ENCODE data around the gene LRRC37B. TPM values are rescaled to one million over a fixed set of nuclear protein-coding genes. Genes with fewer than 3 reads are reported as not detected.

Gene LRRC37B
- total RNA-seq, 1 experiment from 2014 or later: 19.1 TPM

- no peak for DNase-seq
- Histone ChIP-seq H3K9me3 (ENCODE audit: control insufficient read depth, low read depth, low read length) (no peaks in the 10 kb centered on the region), H3K9ac (ENCODE audit: extremely low read depth, insufficient read length, low read length) (no peak overlapping the region), H2BK5ac (ENCODE audit: insufficient read length, low read length) (no peak overlapping the region), H3K27me3 (ENCODE audit: insufficient read depth, low read length) (no peaks in the 10 kb centered on the region), H2BK12ac (ENCODE audit: insufficient read length, low read depth, low read length) (no peak overlapping the region), H3K4me1 (ENCODE audit: insufficient read depth, low read length) (peaks cover 9% of the 10 kb centered on the region; the same call in 1 of the 2 replicates), H3K4ac (ENCODE audit: low read depth, low read length) (no peak overlapping the region), H4K8ac (replicated peaks; ENCODE audit: insufficient read length, low read depth, low read length) (no peak overlapping the region), H4K20me1 (ENCODE audit: control insufficient read depth, insufficient read depth, insufficient read length) (no peaks in the 10 kb centered on the region), H3K14ac (ENCODE audit: insufficient read depth, low read length) (no peak overlapping the region; the same call in 1 of the 2 replicates), H2BK120ac (ENCODE audit: low read depth, low read length, poor library complexity, severe bottlenecking) (no peak overlapping the region), H3K56ac (ENCODE audit: insufficient read length, low read depth, low read length) (no peak overlapping the region), H2BK15ac (ENCODE audit: low read depth, low read length) (no peak overlapping the region), H3K23ac (ENCODE audit: insufficient read length, low read depth, low read length) (no peak overlapping the region), H3K4me2 (ENCODE audit: insufficient read depth, insufficient read length, low read length) (no peak overlapping the region), H2AFZ (ENCODE audit: low read length) (no peak overlapping the region), H2BK20ac (ENCODE audit: low read depth, low read length, poor library complexity, severe bottlenecking) (no peak overlapping the region), H4K91ac (ENCODE audit: insufficient read length, low read depth, low read length) (no peak overlapping the region), H3T11ph (ENCODE audit: low read length) (no peak overlapping the region), H2AK5ac (ENCODE audit: insufficient read length, low read length) (no peak overlapping the region), H4K5ac (ENCODE audit: insufficient read length, low read depth, low read length) (no peak overlapping the region), H3K18ac (ENCODE audit: insufficient read length, low read depth, low read length) (no peak overlapping the region), H3K79me2 (ENCODE audit: insufficient read depth, low read length) (no peaks in the 10 kb centered on the region), H3K79me1 (ENCODE audit: insufficient read depth, low read depth, low read length, poor library complexity, severe bottlenecking) (no peaks in the 10 kb centered on the region), H3K23me2 (ENCODE audit: insufficient read length, low read depth, low read length, poor library complexity, severe bottlenecking) (no peaks in the 10 kb centered on the region), H3K27ac (ENCODE audit: insufficient read length, low read depth, low read length) (no peak overlapping the region)
- Mint-ChIP-seq H3K27me3 (ENCODE audit: low read depth) (no peaks in the 10 kb centered on the region; the same call in 1 of the 2 replicates), H3K9me3 (no peaks in the 10 kb centered on the region), H3K27ac (no peak overlapping the region), H3K36me3 (ENCODE audit: insufficient read depth in 1 of 3, low read depth in 3 of 3) (no peaks in the 10 kb centered on the region; a peak in 1 of 7 replicates), H3K4me1 (peaks cover 31 to 37% of the 10 kb centered on the region in 2 experiments), H3K4me3 (no peak overlapping the region)
- no CpG with 5 or more reads among the region's 5 CpGs for WGBS (ENCODE audit: extremely low coverage, insufficient read length, low lambda C conversion rate)
- TF ChIP-seq, protein P1, sequence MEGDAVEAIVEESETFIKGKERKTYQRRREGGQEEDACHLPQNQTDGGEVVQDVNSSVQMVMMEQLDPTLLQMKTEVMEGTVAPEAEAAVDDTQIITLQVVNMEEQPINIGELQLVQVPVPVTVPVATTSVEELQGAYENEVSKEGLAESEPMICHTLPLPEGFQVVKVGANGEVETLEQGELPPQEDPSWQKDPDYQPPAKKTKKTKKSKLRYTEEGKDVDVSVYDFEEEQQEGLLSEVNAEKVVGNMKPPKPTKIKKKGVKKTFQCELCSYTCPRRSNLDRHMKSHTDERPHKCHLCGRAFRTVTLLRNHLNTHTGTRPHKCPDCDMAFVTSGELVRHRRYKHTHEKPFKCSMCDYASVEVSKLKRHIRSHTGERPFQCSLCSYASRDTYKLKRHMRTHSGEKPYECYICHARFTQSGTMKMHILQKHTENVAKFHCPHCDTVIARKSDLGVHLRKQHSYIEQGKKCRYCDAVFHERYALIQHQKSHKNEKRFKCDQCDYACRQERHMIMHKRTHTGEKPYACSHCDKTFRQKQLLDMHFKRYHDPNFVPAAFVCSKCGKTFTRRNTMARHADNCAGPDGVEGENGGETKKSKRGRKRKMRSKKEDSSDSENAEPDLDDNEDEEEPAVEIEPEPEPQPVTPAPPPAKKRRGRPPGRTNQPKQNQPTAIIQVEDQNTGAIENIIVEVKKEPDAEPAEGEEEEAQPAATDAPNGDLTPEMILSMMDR (conservative IDR thresholded peaks at IDR 0.05): no peak
Measured at GRCh38 chr17:32102646-32103186, 95.5 kb downstream of the LRRC37B start.

Other genes with a start within 250 kb of the LRRC37B start
- 42.6 and 43.8 TPM in 2 replicates for gene COPRS, start 148.1 kb upstream of the LRRC37B start, total RNA-seq (2021)
- gene UTP6, start 105.7 kb upstream of the LRRC37B start, total RNA-seq (2021): 125 TPM in 2 replicates
- 38.5 and 39.5 TPM in 2 replicates for gene SUZ12, start 70.4 kb upstream of the LRRC37B start, total RNA-seq (2021)
- 24.4 and 24.9 TPM in 2 replicates for gene RHOT1, start 135.1 kb downstream of the LRRC37B start, total RNA-seq (2021)

Data from H9 (cell line).